ENCODE data around the gene R3HDM1. TPM values are rescaled to one million over a fixed set of nuclear protein-coding genes. Genes with fewer than 3 reads are reported as not detected.

Gene R3HDM1
- total RNA-seq, 1 donor: 12.3 TPM

DNA sequence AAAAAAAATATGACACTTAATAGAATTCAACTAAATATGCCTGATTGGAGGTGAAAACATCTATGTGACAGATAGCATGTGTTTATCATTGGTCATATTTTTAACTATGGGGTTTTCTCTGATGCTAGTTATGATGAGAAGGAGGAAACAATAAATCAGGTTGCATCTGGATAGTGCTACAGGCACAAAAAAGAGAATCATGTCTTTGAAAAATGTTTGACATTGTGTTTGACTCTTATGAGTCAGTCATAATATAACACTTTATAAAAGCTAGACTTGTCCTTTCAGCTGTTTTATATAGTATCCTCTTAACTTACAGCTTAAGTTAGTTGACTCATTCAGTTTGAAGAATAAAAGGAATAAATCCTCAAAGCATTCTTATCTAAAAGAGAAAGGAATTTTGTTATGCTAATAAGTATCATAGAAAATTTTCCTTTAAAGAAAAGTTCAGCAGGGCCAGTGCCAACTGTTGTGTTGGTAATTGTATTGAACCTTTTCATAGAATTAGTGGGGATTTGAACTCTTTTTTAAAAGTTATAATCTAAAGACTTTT is 131.9 kb downstream of the R3HDM1 start:
- Histone ChIP-seq H2AFZ (ENCODE audit: low read length) (no peak overlapping the region), H4K20me1 (ENCODE audit: insufficient read depth, low read length) (no peaks in the 10 kb centered on the region), H3K9me3 (ENCODE audit: low read depth, low read length) (no peaks in the 10 kb centered on the region), H3K79me2 (ENCODE audit: insufficient read depth, low read length) (no peaks in the 10 kb centered on the region), H3K4me3 (ENCODE audit: insufficient read depth, low read length) (no peak overlapping the region), H3K4me1 (ENCODE audit: insufficient read depth, low read length) (peaks cover 15% of the 10 kb centered on the region), H3K27me3 (ENCODE audit: insufficient read depth, low read length) (no peaks in the 10 kb centered on the region), H3K4me2 (ENCODE audit: insufficient read depth, low read length) (no peak overlapping the region), H3K36me3 (ENCODE audit: insufficient read depth, low read length) (peaks cover 6% of the 10 kb centered on the region), H3K27ac (ENCODE audit: low read depth, low read length) (no peak overlapping the region)
- no peak for DNase-seq (ENCODE audit: insufficient read length, low spot score, missing footprints)
- TF ChIP-seq, protein P1, sequence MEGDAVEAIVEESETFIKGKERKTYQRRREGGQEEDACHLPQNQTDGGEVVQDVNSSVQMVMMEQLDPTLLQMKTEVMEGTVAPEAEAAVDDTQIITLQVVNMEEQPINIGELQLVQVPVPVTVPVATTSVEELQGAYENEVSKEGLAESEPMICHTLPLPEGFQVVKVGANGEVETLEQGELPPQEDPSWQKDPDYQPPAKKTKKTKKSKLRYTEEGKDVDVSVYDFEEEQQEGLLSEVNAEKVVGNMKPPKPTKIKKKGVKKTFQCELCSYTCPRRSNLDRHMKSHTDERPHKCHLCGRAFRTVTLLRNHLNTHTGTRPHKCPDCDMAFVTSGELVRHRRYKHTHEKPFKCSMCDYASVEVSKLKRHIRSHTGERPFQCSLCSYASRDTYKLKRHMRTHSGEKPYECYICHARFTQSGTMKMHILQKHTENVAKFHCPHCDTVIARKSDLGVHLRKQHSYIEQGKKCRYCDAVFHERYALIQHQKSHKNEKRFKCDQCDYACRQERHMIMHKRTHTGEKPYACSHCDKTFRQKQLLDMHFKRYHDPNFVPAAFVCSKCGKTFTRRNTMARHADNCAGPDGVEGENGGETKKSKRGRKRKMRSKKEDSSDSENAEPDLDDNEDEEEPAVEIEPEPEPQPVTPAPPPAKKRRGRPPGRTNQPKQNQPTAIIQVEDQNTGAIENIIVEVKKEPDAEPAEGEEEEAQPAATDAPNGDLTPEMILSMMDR (IDR thresholded peaks at IDR 0.05; ENCODE audit: extremely low read depth, low read depth, low read length): no peak

DNA sequence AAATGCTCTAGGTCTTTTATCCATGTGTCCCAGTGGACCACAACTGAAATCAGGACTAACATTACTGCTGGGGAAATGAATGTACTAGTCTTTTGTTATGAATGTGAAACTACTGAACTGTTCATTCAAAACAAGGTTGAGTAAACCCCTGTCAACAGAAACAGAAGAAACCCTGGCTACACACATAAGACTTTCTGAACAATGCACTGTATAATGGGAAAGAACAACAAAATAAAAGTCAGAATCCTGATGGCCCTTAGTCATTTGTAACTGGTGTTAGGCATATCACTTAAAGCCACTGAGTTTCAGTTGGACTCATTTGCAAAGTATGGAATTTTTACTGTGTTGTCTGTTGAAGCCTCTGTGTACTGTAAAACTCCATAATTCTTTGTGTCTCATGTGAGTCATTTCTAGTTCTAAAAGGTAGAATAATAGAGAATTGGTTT is 133.4 kb downstream of the R3HDM1 start:
- Histone ChIP-seq H3K27me3 (ENCODE audit: insufficient read depth, low read length) (no peaks in the 10 kb centered on the region), H3K4me3 (ENCODE audit: insufficient read depth, low read length) (no peak overlapping the region), H2AFZ (ENCODE audit: low read length) (no peak overlapping the region), H3K4me2 (ENCODE audit: insufficient read depth, low read length) (peak overlapping the region; percentile 14), H3K79me2 (ENCODE audit: insufficient read depth, low read length) (no peaks in the 10 kb centered on the region), H3K4me1 (ENCODE audit: insufficient read depth, low read length) (peaks cover 15% of the 10 kb centered on the region), H3K9me3 (ENCODE audit: low read depth, low read length) (no peaks in the 10 kb centered on the region), H3K27ac (ENCODE audit: low read depth, low read length) (peak overlapping the region; percentile 38), H4K20me1 (ENCODE audit: insufficient read depth, low read length) (no peaks in the 10 kb centered on the region), H3K36me3 (ENCODE audit: insufficient read depth, low read length) (peaks cover 6% of the 10 kb centered on the region)
- TF ChIP-seq, protein P1 (IDR thresholded peaks at IDR 0.05; ENCODE audit: extremely low read depth, low read depth, low read length): no peak
- no peak for DNase-seq (ENCODE audit: insufficient read length, low spot score, missing footprints)

DNA sequence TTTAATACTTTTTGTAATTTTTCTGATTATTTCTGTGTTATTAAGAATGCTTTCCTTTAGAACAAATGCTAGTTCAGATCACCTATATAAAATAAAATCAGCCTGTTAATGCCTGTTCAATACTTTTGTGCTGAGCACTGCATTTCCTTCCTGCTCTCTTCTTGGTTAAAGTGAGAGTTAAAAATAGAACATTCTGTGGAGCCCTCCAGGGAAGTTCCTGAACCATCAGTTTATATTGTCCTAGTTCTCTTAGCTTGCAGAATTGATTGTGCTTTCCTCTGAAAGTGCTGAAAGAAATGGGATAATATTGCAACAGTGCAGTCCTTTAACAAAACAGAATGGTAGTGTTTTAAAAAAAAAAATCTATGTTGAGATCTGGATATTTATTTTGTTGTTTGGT is 135.8 kb downstream of the R3HDM1 start:
- TF ChIP-seq, protein P1 (IDR thresholded peaks at IDR 0.05; ENCODE audit: extremely low read depth, low read depth, low read length): no peak
- Histone ChIP-seq H2AFZ (ENCODE audit: low read length) (no peak overlapping the region), H3K9me3 (ENCODE audit: low read depth, low read length) (no peaks in the 10 kb centered on the region), H3K27ac (ENCODE audit: low read depth, low read length) (no peak overlapping the region), H3K36me3 (ENCODE audit: insufficient read depth, low read length) (no peaks in the 10 kb centered on the region), H3K4me3 (ENCODE audit: insufficient read depth, low read length) (no peak overlapping the region), H4K20me1 (ENCODE audit: insufficient read depth, low read length) (no peaks in the 10 kb centered on the region), H3K4me2 (ENCODE audit: insufficient read depth, low read length) (no peak overlapping the region), H3K27me3 (ENCODE audit: insufficient read depth, low read length) (no peaks in the 10 kb centered on the region), H3K79me2 (ENCODE audit: insufficient read depth, low read length) (no peaks in the 10 kb centered on the region), H3K4me1 (ENCODE audit: insufficient read depth, low read length) (peaks cover 15% of the 10 kb centered on the region)
- DNase-seq (ENCODE audit: insufficient read length, low spot score, missing footprints): no peak

DNA sequence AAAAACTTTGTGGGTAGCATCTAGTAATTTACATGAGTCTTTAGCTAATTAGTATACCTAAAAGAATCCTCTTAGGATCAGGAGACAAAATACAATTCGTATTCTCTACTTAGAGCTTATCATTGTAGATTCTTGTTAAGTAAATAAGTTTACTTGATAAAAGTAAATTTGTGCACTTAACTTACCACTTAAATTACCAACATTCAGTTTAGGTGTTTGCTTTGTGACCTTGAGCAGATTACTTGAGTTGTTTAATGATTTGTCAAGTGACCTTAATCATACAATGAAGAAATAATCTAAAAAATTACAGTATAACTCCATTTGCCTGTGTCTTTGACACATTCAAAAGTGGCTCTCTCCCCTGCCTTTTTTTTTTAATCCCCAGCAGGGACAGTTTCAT is 143.2 kb downstream of the R3HDM1 start:
- H3K4me2 ChIP-seq (ENCODE audit: insufficient read depth, low read length): no peak overlapping the region
- no peaks in the 10 kb centered on the region for H3K4me1 ChIP-seq (ENCODE audit: insufficient read depth, low read length)
- no peaks in the 10 kb centered on the region for H3K27me3 ChIP-seq (ENCODE audit: insufficient read depth, low read length)
- H3K27ac ChIP-seq (ENCODE audit: low read depth, low read length): no peak overlapping the region
- no peaks in the 10 kb centered on the region for H3K79me2 ChIP-seq (ENCODE audit: insufficient read depth, low read length)
- peaks cover 4% of the 10 kb centered on the region for H3K36me3 ChIP-seq (ENCODE audit: insufficient read depth, low read length)
- H2AFZ ChIP-seq (ENCODE audit: low read length): no peak overlapping the region
- TF ChIP-seq, protein P1 (IDR thresholded peaks at IDR 0.05; ENCODE audit: extremely low read depth, low read depth, low read length): no peak
- DNase-seq (ENCODE audit: insufficient read length, low spot score, missing footprints): no peak
- H3K4me3 ChIP-seq (ENCODE audit: insufficient read depth, low read length): no peak overlapping the region
- H4K20me1 ChIP-seq (ENCODE audit: insufficient read depth, low read length): no peaks in the 10 kb centered on the region
- no peaks in the 10 kb centered on the region for H3K9me3 ChIP-seq (ENCODE audit: low read depth, low read length)

Measured in osteoblast (primary cell).